Mesenchymal stem cell (in vitro differentiated cells and primary cell): Measurements from ENCODE around the gene JAKMIP2.

ENCODE experiments used
- DNase-seq: peaks from one replicate; pipeline ENCODE4 v3.0.0-alpha.2; 2013
- H2AFZ ChIP-seq: one replicate; pipeline ENCODE4 v1.6.1; 2013; ENCODE audit warnings: low read depth, mild to moderate bottlenecking, control low read depth, inconsistent platforms, low read length, moderate library complexity
- H2AK5ac ChIP-seq: 2 replicates; pipeline ENCODE4 v1.6.1; 2013; ENCODE audit warnings: low read length, moderate library complexity, mild to moderate bottlenecking, inconsistent platforms; ENCODE audit not compliant: severe bottlenecking
- H2BK120ac ChIP-seq: one replicate; pipeline ENCODE4 v1.6.1; 2013; ENCODE audit warnings: low read depth, mild to moderate bottlenecking, inconsistent platforms, low read length, moderate library complexity
- H2BK12ac ChIP-seq, 2 experiments: one replicate each; pipeline ENCODE4 v1.6.1; 2013; ENCODE audit warnings: inconsistent platforms in 2 of 2, low read length in 2 of 2, mild to moderate bottlenecking in 2 of 2, moderate library complexity in 2 of 2, control low read depth in 1 of 2
- H2BK15ac ChIP-seq: one replicate; pipeline ENCODE4 v1.6.1; 2013; ENCODE audit warnings: mild to moderate bottlenecking, low read depth, inconsistent platforms; ENCODE audit not compliant: poor library complexity, severe bottlenecking
- H2BK5ac ChIP-seq: 2 replicates; pipeline ENCODE4 v1.6.1; 2013; ENCODE audit warnings: low read depth, mild to moderate bottlenecking, low read length, control low read depth, inconsistent platforms; ENCODE audit not compliant: poor library complexity, severe bottlenecking
- H3K14ac ChIP-seq, 2 experiments: one replicate each; pipeline ENCODE4 v1.6.1; 2013; ENCODE audit warnings: inconsistent platforms in 2 of 2, low read length in 2 of 2, control low read depth in 1 of 2, mild to moderate bottlenecking in 1 of 2, moderate library complexity in 1 of 2
- H3K18ac ChIP-seq, 2 experiments: one replicate each; pipeline ENCODE4 v1.6.1; 2013; ENCODE audit warnings: inconsistent platforms in 2 of 2, low read length in 2 of 2, control low read depth in 1 of 2, low read depth in 1 of 2, mild to moderate bottlenecking in 1 of 2
- H3K23ac ChIP-seq, 2 experiments: one replicate each; pipeline ENCODE4 v1.6.1; 2013; ENCODE audit warnings: inconsistent platforms in 2 of 2, low read length in 2 of 2, mild to moderate bottlenecking in 2 of 2, moderate library complexity in 2 of 2, control low read depth in 1 of 2
- H3K27ac ChIP-seq: 2 replicates; pipeline ENCODE4 v1.5.1; 2013; ENCODE audit warnings: mild to moderate bottlenecking, moderate library complexity, low read length, control low read depth, inconsistent platforms; ENCODE audit not compliant: poor library complexity, severe bottlenecking
- H3K27me3 ChIP-seq, 2 experiments: 2 replicates each; pipeline versions ENCODE4 v1.6.1 to v1.7.0; 2013; ENCODE audit warnings: low read length in 2 of 2, mild to moderate bottlenecking in 2 of 2, moderate library complexity in 2 of 2, control low read depth in 1 of 2, inconsistent platforms in 1 of 2; ENCODE audit not compliant: control insufficient read depth in 1 of 2, insufficient read depth in 1 of 2
- H3K36me3 ChIP-seq, 2 experiments: 2 replicates each; pipeline versions ENCODE4 v1.6.1 to v1.7.0; 2013; ENCODE audit warnings: low read length in 2 of 2, control low read depth in 1 of 2, inconsistent platforms in 1 of 2, low read depth in 1 of 2, mild to moderate bottlenecking in 1 of 2; ENCODE audit not compliant: insufficient read depth in 2 of 2, control insufficient read depth in 1 of 2
- H3K4ac ChIP-seq, 2 experiments: one replicate each; pipeline ENCODE4 v1.6.1; 2013; ENCODE audit warnings: inconsistent platforms in 2 of 2, low read length in 2 of 2, mild to moderate bottlenecking in 2 of 2, moderate library complexity in 2 of 2, control low read depth in 1 of 2, low read depth in 1 of 2
- H3K4me1 ChIP-seq: 2 replicates; pipeline ENCODE4 v1.6.1; 2013; ENCODE audit warnings: low read depth, low read length, control low read depth; ENCODE audit not compliant: control insufficient read depth, insufficient read depth
- H3K4me2 ChIP-seq: 2 replicates; pipeline ENCODE4 v1.6.1; 2013; ENCODE audit warnings: low read length, mild to moderate bottlenecking, inconsistent platforms; ENCODE audit not compliant: poor library complexity, severe bottlenecking
- H3K4me3 ChIP-seq, 2 experiments: 2 replicates each; pipeline versions ENCODE4 v1.5.1 to v1.7.0; 2013; ENCODE audit warnings: low read length in 2 of 2, mild to moderate bottlenecking in 2 of 2, control low read depth in 1 of 2, low read depth in 1 of 2; ENCODE audit not compliant: insufficient read depth in 1 of 2
- H3K79me1 ChIP-seq: replicated peaks from 2 replicates; pipeline ENCODE4 v1.6.1; 2013; ENCODE audit warnings: mild to moderate bottlenecking, control low read depth, low read length, inconsistent platforms; ENCODE audit not compliant: poor library complexity, severe bottlenecking
- H3K9ac ChIP-seq: 2 replicates; pipeline ENCODE4 v1.7.0; 2013; ENCODE audit warnings: mild to moderate bottlenecking, low read length, moderate library complexity
- H3K9me3 ChIP-seq: 2 replicates; pipeline ENCODE4 v1.7.0; 2013; ENCODE audit warnings: mild to moderate bottlenecking, low read length; ENCODE audit not compliant: control insufficient read depth
- H4K8ac ChIP-seq: one replicate; pipeline ENCODE4 v1.6.1; 2013; ENCODE audit warnings: inconsistent platforms, mild to moderate bottlenecking, low read length, moderate library complexity
- H4K91ac ChIP-seq: one replicate; pipeline ENCODE4 v1.6.1; 2013; ENCODE audit warnings: mild to moderate bottlenecking, low read length, inconsistent platforms
- WGBS: methylation state at CpG from one replicate; pipeline ENCODE4 v1.1.7; 2013; ENCODE audit warnings: mixed read lengths; 5-methylcytosine and 5-hydroxymethylcytosine counted together

JAKMIP2 gene

DNA sequence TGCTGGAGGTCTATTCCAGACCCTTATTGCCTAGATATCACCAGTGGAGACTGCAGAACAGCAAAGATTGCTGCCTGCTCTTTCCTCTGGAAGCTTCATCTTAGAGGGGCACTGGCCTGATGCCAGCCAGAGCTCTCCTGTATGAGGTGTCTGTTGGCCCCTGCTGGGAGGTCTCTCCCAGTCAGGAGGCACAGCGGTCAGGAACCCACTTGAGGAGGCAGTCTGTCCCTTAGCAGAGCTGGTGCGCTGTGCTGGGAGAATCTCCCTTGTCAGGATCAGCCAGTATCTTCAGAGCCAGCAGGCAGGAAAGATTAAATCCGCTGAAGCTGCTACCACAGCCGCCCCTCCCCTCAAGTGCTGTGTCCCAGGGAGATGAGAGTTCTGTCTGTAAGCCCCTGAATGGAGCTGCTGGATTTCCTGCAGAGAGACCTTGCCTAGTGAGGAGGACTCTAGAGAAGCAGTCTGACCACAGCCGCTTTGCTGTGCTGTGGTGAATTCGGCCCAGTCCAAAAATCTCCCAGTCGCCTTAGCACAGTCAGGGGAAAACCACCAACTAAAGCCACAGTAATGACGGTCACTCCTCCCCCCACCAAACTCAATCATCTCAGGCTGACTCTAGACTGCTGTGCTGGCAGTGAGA is 124.1 kb downstream of the JAKMIP2 start:
- no peak overlapping the region for H2BK120ac ChIP-seq
- no peak overlapping the region for H3K14ac ChIP-seq
- H2AFZ ChIP-seq: no peak overlapping the region
- H4K8ac ChIP-seq: no peak overlapping the region
- no peaks in the 10 kb centered on the region for H3K4me1 ChIP-seq
- H2BK12ac ChIP-seq: no peak overlapping the region
- H3K4me3 ChIP-seq: no peak overlapping the region
- H3K9me3 ChIP-seq: no peaks in the 10 kb centered on the region
- H3K9ac ChIP-seq: no peak overlapping the region
- WGBS: 78% methylated on average over 7 of the region's 8 CpGs
- no peak overlapping the region for H4K91ac ChIP-seq
- H3K79me1 ChIP-seq: no peaks in the 10 kb centered on the region
- no peak overlapping the region for H2AK5ac ChIP-seq
- no peak overlapping the region for H3K23ac ChIP-seq
- no peak overlapping the region for H3K18ac ChIP-seq
- no peak overlapping the region for H3K4ac ChIP-seq
- no peaks in the 10 kb centered on the region for H3K36me3 ChIP-seq
- H3K4me2 ChIP-seq: no peak overlapping the region
- no peaks in the 10 kb centered on the region for H3K27me3 ChIP-seq
- no peak overlapping the region for H2BK5ac ChIP-seq
- H2BK15ac ChIP-seq: no peak overlapping the region
- no peak overlapping the region for H3K27ac ChIP-seq
- no peak for DNase-seq

DNA sequence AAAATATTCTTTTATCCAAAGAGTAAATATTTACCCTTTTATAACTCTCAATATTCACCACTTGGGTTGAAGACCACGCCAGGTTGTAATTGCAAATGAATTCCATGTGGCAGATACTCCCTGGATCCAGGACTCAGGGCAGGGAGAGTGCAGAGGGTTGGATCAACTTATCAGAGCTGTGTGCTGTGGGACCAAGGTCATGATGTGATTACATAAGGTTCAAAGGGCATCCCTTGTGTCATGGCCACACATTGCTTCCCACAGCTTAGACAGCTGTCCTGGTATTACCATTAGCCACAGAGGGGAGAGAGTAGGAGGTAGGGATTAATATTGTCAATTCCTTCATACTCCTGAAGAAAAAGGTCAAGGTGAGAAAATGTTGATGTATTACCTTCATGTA is 133.9 kb downstream of the JAKMIP2 start:
- no peak overlapping the region for H2BK12ac ChIP-seq
- H2BK120ac ChIP-seq: no peak overlapping the region
- no peak overlapping the region for H3K27ac ChIP-seq
- H3K4me1 ChIP-seq: no peaks in the 10 kb centered on the region
- H4K8ac ChIP-seq: no peak overlapping the region
- H3K36me3 ChIP-seq: no peaks in the 10 kb centered on the region
- no peak overlapping the region for H3K14ac ChIP-seq
- no peak overlapping the region for H2AK5ac ChIP-seq
- no peak overlapping the region for H4K91ac ChIP-seq
- H3K4ac ChIP-seq: no peak overlapping the region
- H3K27me3 ChIP-seq: no peaks in the 10 kb centered on the region
- no peak for DNase-seq
- no peaks in the 10 kb centered on the region for H3K79me1 ChIP-seq
- H2AFZ ChIP-seq: no peak overlapping the region
- no peak overlapping the region for H3K9ac ChIP-seq
- no peaks in the 10 kb centered on the region for H3K9me3 ChIP-seq
- no peak overlapping the region for H2BK15ac ChIP-seq
- H3K18ac ChIP-seq: no peak overlapping the region
- H3K4me3 ChIP-seq: no peak overlapping the region
- H2BK5ac ChIP-seq: no peak overlapping the region
- 81% methylated on average over 1 of the region's 1 CpG for WGBS
- no peak overlapping the region for H3K4me2 ChIP-seq
- no peak overlapping the region for H3K23ac ChIP-seq

DNA sequence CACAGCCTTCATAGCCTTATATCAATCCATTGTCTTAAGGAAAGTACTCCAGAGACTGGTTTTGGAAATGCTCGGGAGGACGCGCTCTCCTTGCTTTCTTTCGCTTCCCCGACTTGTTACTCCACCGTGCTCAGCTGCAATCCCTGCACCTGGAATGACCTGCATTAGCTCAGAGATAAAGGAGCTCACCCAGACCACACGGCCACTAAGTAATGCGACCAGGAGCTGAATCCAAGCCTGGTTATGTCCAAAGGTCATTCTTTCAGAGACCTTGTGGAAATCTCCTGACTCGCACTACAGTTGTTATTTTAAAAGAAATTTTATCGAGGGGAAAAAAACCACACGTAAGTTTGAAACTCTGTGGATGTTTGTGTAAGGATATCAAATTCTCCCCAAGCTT is 137.3 kb downstream of the JAKMIP2 start:
- H3K18ac ChIP-seq: no peak overlapping the region
- H3K4ac ChIP-seq: no peak overlapping the region
- 92% methylated on average over 11 of the region's 11 CpGs for WGBS
- H2BK5ac ChIP-seq: no peak overlapping the region
- H3K23ac ChIP-seq: no peak overlapping the region
- H2AK5ac ChIP-seq: no peak overlapping the region
- no peaks in the 10 kb centered on the region for H3K79me1 ChIP-seq
- H3K27ac ChIP-seq: no peak overlapping the region
- DNase-seq: no peak
- no peak overlapping the region for H4K91ac ChIP-seq
- no peak overlapping the region for H2BK12ac ChIP-seq
- no peak overlapping the region for H3K4me2 ChIP-seq
- no peak overlapping the region for H3K4me3 ChIP-seq
- H3K9ac ChIP-seq: no peak overlapping the region
- H3K9me3 ChIP-seq: no peaks in the 10 kb centered on the region
- H3K14ac ChIP-seq: no peak overlapping the region
- no peaks in the 10 kb centered on the region for H3K36me3 ChIP-seq
- no peaks in the 10 kb centered on the region for H3K4me1 ChIP-seq
- H2BK15ac ChIP-seq: no peak overlapping the region
- H2BK120ac ChIP-seq: no peak overlapping the region
- H2AFZ ChIP-seq: no peak overlapping the region
- H4K8ac ChIP-seq: no peak overlapping the region
- no peaks in the 10 kb centered on the region for H3K27me3 ChIP-seq

DNA sequence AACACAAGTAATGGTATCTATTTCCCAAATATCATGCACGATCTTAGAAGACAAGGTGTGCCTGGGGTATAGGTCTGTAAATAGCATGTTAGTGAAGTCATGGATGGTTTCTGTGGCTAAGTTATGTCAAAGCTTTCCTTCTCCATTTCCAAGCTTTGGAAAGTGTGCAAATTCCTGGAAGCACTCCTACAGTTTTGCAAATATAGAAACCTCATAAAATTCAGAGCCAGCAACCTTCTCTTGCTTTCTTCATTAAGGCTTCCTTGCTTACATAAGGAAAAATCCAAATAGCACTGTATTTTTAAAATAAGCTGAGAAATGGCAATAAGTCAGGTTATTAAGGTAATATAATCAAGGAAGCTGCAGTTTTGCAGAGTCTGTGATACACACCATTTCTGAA is 138.1 kb downstream of the JAKMIP2 start:
- no peak for DNase-seq
- H3K14ac ChIP-seq: no peak overlapping the region
- H3K27me3 ChIP-seq: no peaks in the 10 kb centered on the region
- H3K9me3 ChIP-seq: no peaks in the 10 kb centered on the region
- no peak overlapping the region for H2BK15ac ChIP-seq
- H2AFZ ChIP-seq: no peak overlapping the region
- no peak overlapping the region for H3K4me3 ChIP-seq
- no peaks in the 10 kb centered on the region for H3K4me1 ChIP-seq
- H3K23ac ChIP-seq: no peak overlapping the region
- no peak overlapping the region for H3K4me2 ChIP-seq
- H2BK5ac ChIP-seq: no peak overlapping the region
- H4K91ac ChIP-seq: no peak overlapping the region
- no peak overlapping the region for H4K8ac ChIP-seq
- H3K4ac ChIP-seq: no peak overlapping the region
- H2BK12ac ChIP-seq: no peak overlapping the region
- no CpG with 5 or more reads among the region's 1 CpG for WGBS
- no peak overlapping the region for H3K9ac ChIP-seq
- no peak overlapping the region for H3K18ac ChIP-seq
- H3K79me1 ChIP-seq: no peaks in the 10 kb centered on the region
- H3K36me3 ChIP-seq: no peaks in the 10 kb centered on the region
- H2BK120ac ChIP-seq: no peak overlapping the region
- no peak overlapping the region for H3K27ac ChIP-seq
- H2AK5ac ChIP-seq: no peak overlapping the region
